HCT116 (cell line): ENCODE results near the gene TEX29. TPM values are rescaled to one million over a fixed set of nuclear protein-coding genes. Genes with fewer than 3 reads are reported as not detected.

Source experiments
- ATAC-seq: fragments of 200-7000 bp; cut with Tn5 transposase; 2 replicates; pipeline ENCODE4 v1.9.1; 2020; ENCODE audit warnings: mild to moderate bottlenecking, moderate library complexity
- BruUV-seq: library from RNA; stranded (reverse); fragments of 400-500 nt; replicated peaks from 2 replicates; lab custom pipeline; 2021; lab: Mats Ljungman, UMichigan
- CTCF ChIA-PET: fragments of 300-600 bp; sonication (Branson Sonifier 250); formaldehyde crosslinking; loops from one replicate; lab custom pipeline; 2021; ENCODE audit warnings: antibody characterized with exemption; lab: Charles Lee
- POLR2A ChIA-PET: fragments of 300-600, 350-600 bp; sonication (Branson Sonifier 250); formaldehyde crosslinking; loops from one replicate; lab custom pipeline; 2021; ENCODE audit warnings: antibody characterized with exemption; lab: Charles Lee
- RAD21 ChIA-PET, 2 experiments: fragments of 300-600 bp; sonication (Branson Sonifier 250); formaldehyde crosslinking; loops; one replicate each; lab custom pipeline; 2023; ENCODE audit warnings: low total read pairs in 2 of 2; ENCODE audit not compliant: uncharacterized antibody in 2 of 2, unreplicated experiment in 2 of 2, low non-redundant PET in 1 of 2; lab: Charles Lee
- DNase-seq: peaks from one replicate; pipeline ENCODE4 v3.0.0-alpha.2; 2010; ENCODE audit warnings: low read depth, low spot score
- H2AFZ ChIP-seq: fragments of 200-600 bp; shearing (Covaris generic), sonication (generic); 2 replicates; pipeline ENCODE4 v1.6.1; 2017; ENCODE audit warnings: low read depth, mixed run types, mixed read lengths, antibody characterized with exemption, low read length; ENCODE audit not compliant: poor library complexity, severe bottlenecking
- H3K27ac ChIP-seq: 2 replicates; pipeline ENCODE4 v1.5.1; 2012; ENCODE audit warnings: low read depth, low read length
- H3K27me3 ChIP-seq: fragments of 200-600 bp; sonication (generic); 2 replicates; pipeline ENCODE4 v1.6.1; 2016; ENCODE audit warnings: mixed run types, low read length, mixed read lengths; ENCODE audit not compliant: insufficient read depth
- H3K36me3 ChIP-seq, 2 experiments: fragments of 200-500 bp in 1 of 2; fragments of 200-600 bp in 1 of 2; sonication (Bioruptor generic) in 1 of 2; sonication (generic) in 1 of 2; 2 replicates each; pipeline versions ENCODE4 v1.5.1 to v1.6.1; 2014 to 2016; ENCODE audit warnings: low read length in 2 of 2, inconsistent platforms in 1 of 2, mixed read lengths in 1 of 2, mixed run types in 1 of 2; ENCODE audit not compliant: insufficient read depth in 2 of 2, control insufficient read depth in 1 of 2
- H3K4me1 ChIP-seq, 2 experiments: fragments of 200-600 bp in 1 of 2; sonication (generic) in 1 of 2; 2 replicates each; pipeline versions ENCODE4 v1.5.1 to v1.6.1; 2012 to 2017; ENCODE audit warnings: low read length in 2 of 2, inconsistent platforms in 1 of 2, mild to moderate bottlenecking in 1 of 2, mixed read lengths in 1 of 2, mixed run types in 1 of 2, moderate library complexity in 1 of 2; ENCODE audit not compliant: insufficient read depth in 2 of 2, control insufficient read depth in 1 of 2
- H3K4me2 ChIP-seq: fragments of 200-600 bp; sonication (generic); 2 replicates; pipeline ENCODE4 v1.6.1; 2017; ENCODE audit warnings: mixed run types, low read length, mixed read lengths
- H3K4me3 ChIP-seq, 2 experiments: fragments of 200-600 bp in 1 of 2; sonication (generic) in 1 of 2; replicated peaks in 1 of 2; 2 replicates each; pipeline ENCODE4 v1.5.1; 2011 to 2016; ENCODE audit warnings: low read length in 2 of 2, control low read depth in 1 of 2, low read depth in 1 of 2, mild to moderate bottlenecking in 1 of 2, mixed read lengths in 1 of 2, mixed run types in 1 of 2
- H3K79me2 ChIP-seq: fragments of 200-600 bp; sonication (generic); 2 replicates; pipeline ENCODE4 v1.6.1; 2017; ENCODE audit warnings: mild to moderate bottlenecking, mixed run types, low read length, moderate library complexity, mixed read lengths; ENCODE audit not compliant: insufficient read depth
- H3K9ac ChIP-seq: fragments of 200-600 bp; sonication (generic); 2 replicates; pipeline ENCODE4 v1.6.1; 2016; ENCODE audit warnings: low read length, mixed read lengths
- H3K9me2 ChIP-seq: fragments of 200-600 bp; sonication (generic), shearing (Covaris generic); 2 replicates; pipeline ENCODE4 v1.6.1; 2017; ENCODE audit warnings: mixed run types, mild to moderate bottlenecking, moderate library complexity; ENCODE audit not compliant: insufficient read depth
- H3K9me3 ChIP-seq, 2 experiments: fragments of 200-500 bp in 1 of 2; fragments of 200-600 bp in 1 of 2; sonication (Bioruptor generic) in 1 of 2; sonication (generic) in 1 of 2; 2 replicates each; pipeline ENCODE4 v1.6.1; 2014 to 2017; ENCODE audit warnings: low read length in 2 of 2, mixed read lengths in 2 of 2, inconsistent platforms in 1 of 2, low read depth in 1 of 2, mild to moderate bottlenecking in 1 of 2, mixed run types in 1 of 2, moderate library complexity in 1 of 2; ENCODE audit not compliant: control insufficient read depth in 1 of 2, insufficient read depth in 1 of 2
- H4K20me1 ChIP-seq: fragments of 200-600 bp; sonication (generic), shearing (Covaris generic); 2 replicates; pipeline ENCODE4 v1.6.1; 2017; ENCODE audit warnings: mixed run types, mild to moderate bottlenecking, moderate library complexity; ENCODE audit not compliant: insufficient read depth
- CTCF ChIP-seq, 3 experiments: fragments of 200-600 bp in 1 of 3; sonication (generic) in 1 of 3; IDR thresholded peaks in 2 of 3; conservative IDR thresholded peaks in 1 of 3; 2 replicates each; pipeline ENCODE4 v1.5.1; 2012 to 2017; ENCODE audit warnings: low read depth in 2 of 3, low read length in 2 of 3, antibody characterized with exemption in 1 of 3, borderline replicate concordance in 1 of 3, control low read depth in 1 of 3, mild to moderate bottlenecking in 1 of 3, mixed read lengths in 1 of 3, mixed run types in 1 of 3, moderate library complexity in 1 of 3; ENCODE audit not compliant: insufficient read depth in 1 of 3
- EGR1 ChIP-seq: IDR thresholded peaks from 2 replicates; pipeline ENCODE4 v1.6.1; 2012; ENCODE audit warnings: low read depth
- ELF1 ChIP-seq: IDR thresholded peaks from 2 replicates; pipeline ENCODE4 v1.6.1; 2012; ENCODE audit warnings: low read depth, borderline replicate concordance
- EZH2 ChIP-seq: fragments of 200-600 bp; sonication (generic); IDR thresholded peaks from 2 replicates; pipeline ENCODE4 v1.6.1; 2017; ENCODE audit warnings: antibody characterized with exemption, mixed run types
- JUND ChIP-seq: IDR thresholded peaks from 2 replicates; pipeline ENCODE4 v1.6.1; 2012
- REST ChIP-seq: IDR thresholded peaks from 2 replicates; pipeline ENCODE4 v1.6.1; 2012; ENCODE audit warnings: low read depth
- SIN3A ChIP-seq: IDR thresholded peaks from 2 replicates; pipeline ENCODE4 v1.6.1; 2012; ENCODE audit warnings: low read depth
- SRF ChIP-seq: IDR thresholded peaks from 2 replicates; pipeline ENCODE4 v1.6.1; 2012; ENCODE audit warnings: low read depth
- TCF7L2 ChIP-seq: IDR thresholded peaks from 2 replicates; pipeline ENCODE4 v1.7.0; 2011; ENCODE audit warnings: borderline replicate concordance, inconsistent platforms; ENCODE audit not compliant: insufficient read depth, insufficient read length; ENCODE audit errors: extremely low read depth
- YY1 ChIP-seq: IDR thresholded peaks from 2 replicates; pipeline ENCODE4 v1.6.1; 2011; ENCODE audit warnings: low read length, low read depth, moderate library complexity, mild to moderate bottlenecking; ENCODE audit not compliant: insufficient replicate concordance; ENCODE audit errors: extremely low read depth
- ZFX ChIP-seq: fragments of 450-650 bp; IDR thresholded peaks from 2 replicates; pipeline ENCODE4 v1.6.1; 2017
- intact Hi-C: fragments of 100-400 bp; cut with micrococcal nuclease; formaldehyde crosslinking; loops from 2 replicates; pipeline ENCODE4 v1.10.0; 2022
- total RNA-seq: library from RNA; stranded (reverse); gene quantifications from one replicate; pipeline ENCODE4 v1.2.1, GENCODE V29; 2021; ENCODE audit not compliant: unreplicated experiment

TEX29 gene
- total RNA-seq, 1 experiment from 2014 or later = not detected

- Histone ChIP-seq H3K9me3 (no peaks in the 10 kb centered on the region), H3K4me3 (no peak overlapping the region), H3K36me3 (peaks cover 7 to 12% of the 10 kb centered on the region in 2 experiments; a peak in 3 of 4 replicates), H3K27me3 (no peaks in the 10 kb centered on the region), H3K27ac (no peak overlapping the region), H3K79me2 (no peaks in the 10 kb centered on the region), H3K9ac (no peak overlapping the region), H2AFZ (no peak overlapping the region), H3K9me2 (no peaks in the 10 kb centered on the region), H3K4me1 (no peaks in the 10 kb centered on the region), H4K20me1 (no peaks in the 10 kb centered on the region), H3K4me2 (no peak overlapping the region)
- ChIA-PET RAD21 (no interaction called here), CTCF (no interaction called here), POLR2A (no interaction called here)
- DNase-seq (no peak), ATAC-seq (no peak)
- no peak for TF ChIP-seq ELF1
- TF ChIP-seq SIN3A = no peak
- no peak for TF ChIP-seq JUND
- no peak for TF ChIP-seq CTCF (IDR thresholded peaks at IDR 0.05 in 2 of 3, conservative IDR thresholded peaks at IDR 0.05 in 1 of 3; ENCODE audit: borderline replicate concordance in 1 of 3, insufficient read depth in 1 of 3, low read depth in 2 of 3, low read length in 2 of 3)
- no peak for TF ChIP-seq TCF7L2
- TF ChIP-seq SRF = no peak
- no peak for TF ChIP-seq REST
- TF ChIP-seq YY1 = no peak
- TF ChIP-seq ZFX = no peak
- TF ChIP-seq EGR1 = no peak
- TF ChIP-seq EZH2 = no peak
- intact Hi-C loops = no loop called here
- no TSS peak for BruUV-seq
Observed at GRCh38 chr13:111298214-111298975, 22.0 kb upstream of the TEX29 start.
